ENCODE results near the gene CBY2.
"Not testable (repeated sequence)": the region's sequence is repeated elsewhere in the genome, so short reads cannot be mapped to it uniquely, and the experiment has no call there.

The CBY2 gene

DNA sequence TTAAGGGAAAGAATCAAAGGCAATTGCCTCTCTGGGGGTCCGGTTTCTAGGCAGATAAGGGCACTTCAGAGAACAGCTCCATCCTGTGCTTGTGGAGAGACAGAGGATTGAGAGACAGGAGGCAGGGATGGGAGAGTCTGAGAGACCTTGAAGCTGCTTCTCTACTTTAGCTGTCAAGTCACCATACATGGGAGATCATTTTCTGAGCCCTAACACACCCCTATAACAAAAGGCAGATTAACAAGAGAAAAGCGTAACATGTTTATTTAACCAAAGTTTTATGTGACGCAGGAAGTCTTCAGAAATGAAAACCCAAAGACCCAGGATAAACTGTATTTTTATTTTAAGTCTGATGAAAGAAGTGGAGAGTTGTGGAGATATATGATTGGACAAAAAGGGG, 48.4 kb downstream of the CBY2 start:
- no peak for DNase-seq

DNA sequence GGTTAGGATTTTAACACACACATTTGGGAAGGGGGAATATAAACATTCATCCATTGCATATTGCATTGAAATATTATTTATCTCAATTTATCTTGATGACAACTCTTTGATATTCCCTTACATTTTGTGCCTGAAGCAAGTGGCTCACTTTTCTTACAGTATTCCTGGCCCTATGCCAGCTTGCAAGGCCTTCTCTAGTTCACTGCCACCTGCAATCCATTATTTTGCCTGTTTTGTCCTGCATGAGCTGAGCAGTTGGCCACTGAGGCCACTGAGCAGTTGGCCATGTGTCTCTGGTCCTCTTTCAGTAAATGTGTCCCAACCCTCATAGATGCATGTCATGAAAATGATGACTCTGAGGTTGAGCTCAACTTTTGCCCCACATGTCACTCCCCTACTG, 49.8 kb downstream of the CBY2 start:
- no peak for DNase-seq

GRCh38 chr13:45752510-45752909, 50.4 kb downstream of the CBY2 start:
- no peak for DNase-seq

- not testable (repeated sequence) for DNase-seq
Observed at GRCh38 chr13:45756498-45756897, 54.4 kb downstream of the CBY2 start.

- not testable (repeated sequence) for DNase-seq
Observed at GRCh38 chr13:45757589-45757988, 55.5 kb downstream of the CBY2 start.

GRCh38 chr13:45763419-45763818, 61.3 kb downstream of the CBY2 start:
- DNase-seq, result no peak
